Measurements from ENCODE around the gene GPR160.

- TF ChIP-seq CTCF (IDR thresholded peaks at IDR 0.05), result no peak
- TF ChIP-seq POLR2A (IDR thresholded peaks at IDR 0.05), result no peak
These were observed 20.3 kb downstream of the GPR160 start for GRCh38 chr3:170058127-170058526.

Measured in esophagus squamous epithelium (tissue), 4 donors.